ENCODE measurements around the gene ORM2.

- TF ChIP-seq POLR2AphosphoS5 (IDR thresholded peaks at IDR 0.05; ENCODE audit: low read depth) (no peak), CREB1 (CRISPR knock-in tag; IDR thresholded peaks at IDR 0.05; ENCODE audit: low read depth) (no peak), EZH2 (IDR thresholded peaks at IDR 0.05; ENCODE audit: low read depth, unreplicated experiment) (no peak), REST (IDR thresholded peaks at IDR 0.05; ENCODE audit: unreplicated experiment) (no peak), CTCF (conservative IDR thresholded peaks at IDR 0.05; ENCODE audit: low read depth in 2 of 2) (no peak), JUNB (IDR thresholded peaks at IDR 0.05; ENCODE audit: unreplicated experiment) (no peak), EZH2phosphoT487 (IDR thresholded peaks at IDR 0.05; ENCODE audit: unreplicated experiment) (no peak), ETS1 (IDR thresholded peaks at IDR 0.05) (no peak)
Measured at GRCh38 chr9:114299286-114300152, 30.1 kb upstream of the ORM2 start.
